ENCODE data around the gene VKORC1L1.

DNA sequence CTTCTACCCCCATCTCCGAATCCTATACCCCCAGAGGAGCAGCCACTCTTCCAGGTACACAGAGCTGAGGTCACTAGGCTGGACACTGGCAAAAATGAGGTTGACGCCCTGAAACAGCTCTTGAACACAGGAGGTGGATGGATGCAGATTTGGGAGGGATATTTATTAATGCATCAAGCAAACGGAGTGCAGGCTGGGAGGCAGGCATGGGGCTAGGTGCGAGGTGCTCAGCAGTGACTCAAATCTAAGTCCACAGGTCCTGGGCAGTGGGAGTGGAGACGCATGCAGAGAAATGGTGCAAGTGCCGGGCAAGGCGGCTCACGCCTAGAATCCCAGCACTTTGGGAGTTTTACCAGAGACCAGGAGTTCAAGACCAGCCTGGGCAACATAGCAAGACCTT lies 98.1 kb downstream of the VKORC1L1 start:
- TF ChIP-seq, protein P1, sequence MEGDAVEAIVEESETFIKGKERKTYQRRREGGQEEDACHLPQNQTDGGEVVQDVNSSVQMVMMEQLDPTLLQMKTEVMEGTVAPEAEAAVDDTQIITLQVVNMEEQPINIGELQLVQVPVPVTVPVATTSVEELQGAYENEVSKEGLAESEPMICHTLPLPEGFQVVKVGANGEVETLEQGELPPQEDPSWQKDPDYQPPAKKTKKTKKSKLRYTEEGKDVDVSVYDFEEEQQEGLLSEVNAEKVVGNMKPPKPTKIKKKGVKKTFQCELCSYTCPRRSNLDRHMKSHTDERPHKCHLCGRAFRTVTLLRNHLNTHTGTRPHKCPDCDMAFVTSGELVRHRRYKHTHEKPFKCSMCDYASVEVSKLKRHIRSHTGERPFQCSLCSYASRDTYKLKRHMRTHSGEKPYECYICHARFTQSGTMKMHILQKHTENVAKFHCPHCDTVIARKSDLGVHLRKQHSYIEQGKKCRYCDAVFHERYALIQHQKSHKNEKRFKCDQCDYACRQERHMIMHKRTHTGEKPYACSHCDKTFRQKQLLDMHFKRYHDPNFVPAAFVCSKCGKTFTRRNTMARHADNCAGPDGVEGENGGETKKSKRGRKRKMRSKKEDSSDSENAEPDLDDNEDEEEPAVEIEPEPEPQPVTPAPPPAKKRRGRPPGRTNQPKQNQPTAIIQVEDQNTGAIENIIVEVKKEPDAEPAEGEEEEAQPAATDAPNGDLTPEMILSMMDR (conservative IDR thresholded peaks at IDR 0.05; ENCODE audit: low read length), result no peak
- no peak for TF ChIP-seq EZH2phosphoT487 (IDR thresholded peaks at IDR 0.05; ENCODE audit: borderline replicate concordance)
